Ovary (tissue), 3 donors: ENCODE results near the gene PIGU.

Source experiments
- CTCF ChIP-seq, 3 donors: fragments of 450-650 bp in 2 of 3; fragments of 200-600 bp in 1 of 3; IDR thresholded peaks; one replicate each; pipeline versions ENCODE4 v1.5.1 to v1.8.0; 2016 to 2022; ENCODE audit warnings: antibody characterized with exemption in 3 of 3, mild to moderate bottlenecking in 1 of 3
- EP300 ChIP-seq: sonication (generic); formaldehyde crosslinking; IDR thresholded peaks from one replicate; pipeline ENCODE4 v1.6.1; 2017; ENCODE audit warnings: antibody characterized with exemption
- POLR2A ChIP-seq: fragments of 450-650 bp; IDR thresholded peaks from one replicate; pipeline ENCODE4 v1.6.1; 2017; ENCODE audit warnings: antibody characterized with exemption, mild to moderate bottlenecking, moderate library complexity
- donor health status: DM: no; HTN: no; CAD: no.

GRCh38 chr20:34663213-34663943, 13.5 kb downstream of the PIGU start:
- TF ChIP-seq POLR2A = no peak
- no peak for TF ChIP-seq CTCF (IDR thresholded peaks at IDR 0.05)
- no peak for TF ChIP-seq EP300
